ENCODE results near the gene PRSS56.

PRSS56 gene

GRCh38 chr2:232480201-232481190 lies 39.7 kb upstream of the PRSS56 start:
- Histone ChIP-seq H3K18ac (ENCODE audit: low read depth in 1 of 2, low read length in 2 of 2) (no peak overlapping the region), H2BK5ac (ENCODE audit: low read depth, low read length, poor library complexity, severe bottlenecking) (no peak overlapping the region), H3K36me3 (ENCODE audit: control insufficient read depth in 1 of 2, insufficient read depth in 2 of 2, low read depth in 1 of 2, low read length in 2 of 2) (no peaks in the 10 kb centered on the region), H2AFZ (ENCODE audit: low read depth, low read length) (no peak overlapping the region), H2BK12ac (ENCODE audit: low read length in 2 of 2) (no peak overlapping the region), H3K4ac (ENCODE audit: low read depth in 1 of 2, low read length in 2 of 2) (no peak overlapping the region), H3K27me3 (ENCODE audit: control insufficient read depth in 1 of 2, insufficient read depth in 1 of 2, low read length in 2 of 2) (peaks cover 77 to 82% of the 10 kb centered on the region in 2 experiments), H3K9ac (ENCODE audit: low read length) (no peak overlapping the region), H2BK120ac (ENCODE audit: low read depth, low read length) (no peak overlapping the region), H3K27ac (ENCODE audit: low read length, poor library complexity, severe bottlenecking) (no peak overlapping the region), H4K91ac (ENCODE audit: low read length) (peak overlapping the region; percentile 31), H3K9me3 (ENCODE audit: control insufficient read depth, low read length) (no peaks in the 10 kb centered on the region), H3K79me1 (replicated peaks; ENCODE audit: low read length, poor library complexity, severe bottlenecking) (no peaks in the 10 kb centered on the region), H4K8ac (ENCODE audit: low read length) (no peak overlapping the region), H3K23ac (ENCODE audit: low read length in 2 of 2) (no peak overlapping the region), H3K4me2 (ENCODE audit: low read length, poor library complexity, severe bottlenecking) (no peak overlapping the region), H2AK5ac (ENCODE audit: low read length, severe bottlenecking) (no peak overlapping the region), H3K4me3 (ENCODE audit: insufficient read depth in 1 of 2, low read depth in 1 of 2, low read length in 2 of 2) (no peak overlapping the region), H3K14ac (ENCODE audit: low read length in 2 of 2) (no peak overlapping the region), H2BK15ac (ENCODE audit: low read depth, poor library complexity, severe bottlenecking) (no peak overlapping the region), H3K4me1 (ENCODE audit: control insufficient read depth, insufficient read depth, low read depth, low read length) (no peaks in the 10 kb centered on the region)
- no peak for DNase-seq
- 80% methylated on average over 23 of the region's 26 CpGs for WGBS

DNA sequence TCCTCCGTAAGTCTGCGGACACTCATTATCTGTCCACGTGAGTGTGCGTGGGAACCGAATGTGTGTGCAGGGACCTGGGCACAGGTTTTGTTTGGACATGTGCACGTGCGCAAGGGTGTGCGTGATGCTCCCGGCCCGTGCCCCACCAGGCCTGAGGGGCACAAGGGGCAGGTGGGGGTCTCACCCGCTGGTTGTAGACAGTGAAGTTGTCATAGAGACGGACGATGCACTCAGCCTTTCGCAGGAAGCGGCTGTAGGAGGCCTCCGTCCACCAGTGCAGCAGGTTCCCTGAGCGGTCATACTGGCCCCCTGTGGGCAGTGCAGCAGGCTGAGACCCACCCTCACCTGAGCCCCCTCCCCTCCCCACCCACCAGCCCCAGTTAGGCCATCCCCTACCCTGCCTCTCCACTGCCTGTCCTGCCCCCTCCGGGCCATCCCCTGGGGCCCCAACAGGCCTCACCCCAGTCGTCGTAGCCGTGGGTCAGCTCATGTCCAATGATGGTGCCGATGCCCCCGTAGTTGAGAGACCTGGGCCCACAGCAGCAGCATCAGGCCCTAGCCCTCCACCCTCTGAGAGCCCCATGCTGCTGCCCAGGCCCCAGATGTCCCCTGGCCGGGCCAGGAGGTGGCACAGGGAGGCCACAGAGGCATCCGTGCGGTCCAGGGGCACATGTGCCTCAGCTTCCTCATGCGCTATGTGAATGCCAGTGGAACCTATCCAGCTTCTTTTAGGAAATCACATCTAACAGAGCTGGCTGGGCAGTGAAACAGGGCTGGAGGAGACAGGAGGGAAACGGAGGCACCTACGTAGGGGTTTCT lies 38.7 kb upstream of the PRSS56 start:
- no peak overlapping the region for H2BK15ac ChIP-seq (ENCODE audit: low read depth, poor library complexity, severe bottlenecking)
- H3K27me3 ChIP-seq (ENCODE audit: control insufficient read depth in 1 of 2, insufficient read depth in 1 of 2, low read length in 2 of 2): peaks cover 72 to 82% of the 10 kb centered on the region in 2 experiments
- no peak overlapping the region for H2BK5ac ChIP-seq (ENCODE audit: low read depth, low read length, poor library complexity, severe bottlenecking)
- H3K4me1 ChIP-seq (ENCODE audit: control insufficient read depth, insufficient read depth, low read depth, low read length): peaks cover 5% of the 10 kb centered on the region
- H2BK12ac ChIP-seq (ENCODE audit: low read length in 2 of 2): no peak overlapping the region
- 86% methylated on average over 29 of the region's 29 CpGs for WGBS
- no peak overlapping the region for H3K4me2 ChIP-seq (ENCODE audit: low read length, poor library complexity, severe bottlenecking)
- no peak overlapping the region for H2BK120ac ChIP-seq (ENCODE audit: low read depth, low read length)
- no peak overlapping the region for H4K8ac ChIP-seq (ENCODE audit: low read length)
- no peak overlapping the region for H2AFZ ChIP-seq (ENCODE audit: low read depth, low read length)
- H3K18ac ChIP-seq (ENCODE audit: low read depth in 1 of 2, low read length in 2 of 2): no peak overlapping the region
- no peak overlapping the region for H3K4ac ChIP-seq (ENCODE audit: low read depth in 1 of 2, low read length in 2 of 2)
- no peak overlapping the region for H4K91ac ChIP-seq (ENCODE audit: low read length)
- no peaks in the 10 kb centered on the region for H3K79me1 ChIP-seq (replicated peaks; ENCODE audit: low read length, poor library complexity, severe bottlenecking)
- no peaks in the 10 kb centered on the region for H3K9me3 ChIP-seq (ENCODE audit: control insufficient read depth, low read length)
- H3K36me3 ChIP-seq (ENCODE audit: control insufficient read depth in 1 of 2, insufficient read depth in 2 of 2, low read depth in 1 of 2, low read length in 2 of 2): no peaks in the 10 kb centered on the region
- no peak overlapping the region for H3K4me3 ChIP-seq (ENCODE audit: insufficient read depth in 1 of 2, low read depth in 1 of 2, low read length in 2 of 2)
- H3K23ac ChIP-seq (ENCODE audit: low read length in 2 of 2): no peak overlapping the region
- H3K27ac ChIP-seq (ENCODE audit: low read length, poor library complexity, severe bottlenecking): no peak overlapping the region
- H2AK5ac ChIP-seq (ENCODE audit: low read length, severe bottlenecking): no peak overlapping the region
- no peak overlapping the region for H3K14ac ChIP-seq (ENCODE audit: low read length in 2 of 2)
- DNase-seq: no peak
- H3K9ac ChIP-seq (ENCODE audit: low read length): no peak overlapping the region

- Histone ChIP-seq H3K4me3 (ENCODE audit: insufficient read depth in 1 of 2, low read depth in 1 of 2, low read length in 2 of 2) (no peak overlapping the region), H2BK15ac (ENCODE audit: low read depth, poor library complexity, severe bottlenecking) (no peak overlapping the region), H3K79me1 (replicated peaks; ENCODE audit: low read length, poor library complexity, severe bottlenecking) (no peaks in the 10 kb centered on the region), H3K27me3 (ENCODE audit: control insufficient read depth in 1 of 2, insufficient read depth in 1 of 2, low read length in 2 of 2) (peaks cover 77 to 78% of the 10 kb centered on the region in 2 experiments), H3K23ac (ENCODE audit: low read length in 2 of 2) (no peak overlapping the region), H2AFZ (ENCODE audit: low read depth, low read length) (no peak overlapping the region), H3K4me2 (ENCODE audit: low read length, poor library complexity, severe bottlenecking) (no peak overlapping the region), H3K36me3 (ENCODE audit: control insufficient read depth in 1 of 2, insufficient read depth in 2 of 2, low read depth in 1 of 2, low read length in 2 of 2) (no peaks in the 10 kb centered on the region), H3K18ac (ENCODE audit: low read depth in 1 of 2, low read length in 2 of 2) (no peak overlapping the region), H3K4ac (ENCODE audit: low read depth in 1 of 2, low read length in 2 of 2) (no peak overlapping the region), H2BK12ac (ENCODE audit: low read length in 2 of 2) (no peak overlapping the region), H3K9me3 (ENCODE audit: control insufficient read depth, low read length) (no peaks in the 10 kb centered on the region), H3K27ac (ENCODE audit: low read length, poor library complexity, severe bottlenecking) (no peak overlapping the region), H3K14ac (ENCODE audit: low read length in 2 of 2) (peak overlapping the region in 1 of 2 experiments; percentile 15), H2BK5ac (ENCODE audit: low read depth, low read length, poor library complexity, severe bottlenecking) (no peak overlapping the region), H3K4me1 (ENCODE audit: control insufficient read depth, insufficient read depth, low read depth, low read length) (peaks cover 12% of the 10 kb centered on the region), H2AK5ac (ENCODE audit: low read length, severe bottlenecking) (no peak overlapping the region), H3K9ac (ENCODE audit: low read length) (no peak overlapping the region), H2BK120ac (ENCODE audit: low read depth, low read length) (no peak overlapping the region), H4K91ac (ENCODE audit: low read length) (no peak overlapping the region), H4K8ac (ENCODE audit: low read length) (no peak overlapping the region)
- WGBS: 86% methylated on average over 27 of the region's 31 CpGs
- DNase-seq: no peak
Measured at GRCh38 chr2:232482301-232483238, 37.6 kb upstream of the PRSS56 start.
